ENCODE measurements around the gene GTPBP8.

GTPBP8 gene

GRCh38 chr3:112990672-112991602, at the start of gene GTPBP8:
Gene GTPBP8 (plus strand): TSS chr3:112990984. CDS start chr3:112991000, 16 bp downstream.
- DNase-seq (ENCODE audit: low spot score), result peak; percentile 90

- DNase-seq (ENCODE audit: low spot score), result no peak
Measured at GRCh38 chr3:112948346-112948838, 42.4 kb upstream of the GTPBP8 start.

GRCh38 chr3:112956351-112956750, 34.4 kb upstream of the GTPBP8 start:
- DNase-seq (ENCODE audit: low spot score), result no peak

- DNase-seq (ENCODE audit: low spot score), result no peak
Measured at GRCh38 chr3:112958811-112959560, 31.8 kb upstream of the GTPBP8 start.

GRCh38 chr3:112963683-112964082, 27.1 kb upstream of the GTPBP8 start:
- DNase-seq (ENCODE audit: low spot score), result no peak

- no peak for DNase-seq (ENCODE audit: low spot score)
Measured at GRCh38 chr3:112965656-112966055, 25.1 kb upstream of the GTPBP8 start.

GRCh38 chr3:112966633-112967032, 24.2 kb upstream of the GTPBP8 start:
- no peak for DNase-seq (ENCODE audit: low spot score)

- no peak for DNase-seq (ENCODE audit: low spot score)
Measured at GRCh38 chr3:112967425-112967824, 23.4 kb upstream of the GTPBP8 start.

- no peak for DNase-seq (ENCODE audit: low spot score)
Measured at GRCh38 chr3:112967828-112968227, 23.0 kb upstream of the GTPBP8 start.

GRCh38 chr3:112972158-112972557, 18.6 kb upstream of the GTPBP8 start:
- no peak for DNase-seq (ENCODE audit: low spot score)

GRCh38 chr3:112973325-112974177, 17.2 kb upstream of the GTPBP8 start:
- peak; percentile 30 for DNase-seq (ENCODE audit: low spot score)

GRCh38 chr3:112974178-112974517, 16.6 kb upstream of the GTPBP8 start:
- DNase-seq (ENCODE audit: low spot score), result no peak

GRCh38 chr3:112974894-112975293, 15.9 kb upstream of the GTPBP8 start, which contains the start of gene CD200R1:
Gene CD200R1 (minus strand): TSS chr3:112975103. CDS start chr3:112974857, 246 bp downstream.
- DNase-seq (ENCODE audit: low spot score), result no peak

GRCh38 chr3:112976001-112976400, 14.8 kb upstream of the GTPBP8 start:
- DNase-seq (ENCODE audit: low spot score), result no peak

- DNase-seq (ENCODE audit: low spot score), result no peak
Measured at GRCh38 chr3:112976953-112977352, 13.8 kb upstream of the GTPBP8 start.

GRCh38 chr3:112979244-112979832, 11.4 kb upstream of the GTPBP8 start:
- DNase-seq (ENCODE audit: low spot score), result no peak

GRCh38 chr3:112980080-112980479, 10.7 kb upstream of the GTPBP8 start:
- no peak for DNase-seq (ENCODE audit: low spot score)

GRCh38 chr3:112982710-112983109, 8.1 kb upstream of the GTPBP8 start:
- no peak for DNase-seq (ENCODE audit: low spot score)

GRCh38 chr3:112984485-112984884, 6.3 kb upstream of the GTPBP8 start:
- no peak for DNase-seq (ENCODE audit: low spot score)

- DNase-seq (ENCODE audit: low spot score), result no peak
Measured at GRCh38 chr3:112987710-112988334, 3.0 kb upstream of the GTPBP8 start.

- no peak for DNase-seq (ENCODE audit: low spot score)
Measured at GRCh38 chr3:112995800-112996199, 5.0 kb downstream of the GTPBP8 start.
